Inferior parietal cortex (tissue), 1 donor: ENCODE measurements around the gene CAPZA1.
"Not testable (repeated sequence)": the region's sequence is repeated elsewhere in the genome, so short reads cannot be mapped to it uniquely, and the experiment has no call there.

ENCODE experiments used
- DNase-seq: peaks from one replicate; pipeline ENCODE4 v3.0.0-alpha.2; 2016; ENCODE audit errors: extremely low spot score

The CAPZA1 gene

DNA sequence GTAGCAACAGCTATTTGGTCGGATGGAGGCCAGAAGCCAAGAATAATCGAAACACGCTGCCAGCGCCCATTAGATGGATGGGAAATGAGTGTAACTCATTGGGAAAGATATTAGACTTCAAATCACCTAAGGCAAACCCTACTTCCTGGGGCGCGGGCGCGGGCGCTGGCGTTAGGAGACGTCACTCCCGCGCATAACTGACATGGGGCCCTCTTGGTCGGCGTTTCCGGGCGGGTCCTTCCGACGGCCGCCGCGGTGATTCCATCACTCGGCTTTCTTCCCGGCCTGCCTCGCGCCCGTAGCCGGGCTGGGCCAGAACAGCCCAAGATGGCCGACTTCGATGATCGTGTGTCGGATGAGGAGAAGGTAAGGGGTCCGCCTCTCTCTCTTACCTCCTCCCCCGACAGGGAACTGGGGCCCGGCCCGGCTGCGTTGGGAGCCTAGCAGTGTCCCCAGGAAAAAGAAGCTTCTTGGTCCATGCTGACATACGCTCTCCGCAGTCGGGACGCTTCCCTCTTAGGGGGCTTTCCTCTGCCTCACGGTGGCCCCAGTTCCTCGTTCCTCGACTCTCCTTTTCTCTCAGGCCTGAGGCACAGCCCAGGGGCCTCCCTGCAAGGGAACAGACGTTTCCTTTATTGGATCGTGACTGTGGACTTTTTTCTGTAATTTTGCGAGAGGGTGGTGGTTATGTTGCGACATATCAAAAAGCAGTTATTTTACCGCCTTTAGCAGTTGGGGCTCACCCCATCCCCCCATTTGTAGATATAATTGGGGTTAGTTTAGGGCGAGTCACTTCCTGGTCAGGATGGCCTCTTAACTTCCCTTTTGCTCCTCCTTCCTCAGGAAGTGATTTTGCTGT, at the start of gene CAPZA1:
Gene CAPZA1 (plus strand): TSS at position 315 of the 859 bp plus-strand sequence. CDS start 13 bp downstream, at position 328.
- peak; percentile 92 for DNase-seq

DNA sequence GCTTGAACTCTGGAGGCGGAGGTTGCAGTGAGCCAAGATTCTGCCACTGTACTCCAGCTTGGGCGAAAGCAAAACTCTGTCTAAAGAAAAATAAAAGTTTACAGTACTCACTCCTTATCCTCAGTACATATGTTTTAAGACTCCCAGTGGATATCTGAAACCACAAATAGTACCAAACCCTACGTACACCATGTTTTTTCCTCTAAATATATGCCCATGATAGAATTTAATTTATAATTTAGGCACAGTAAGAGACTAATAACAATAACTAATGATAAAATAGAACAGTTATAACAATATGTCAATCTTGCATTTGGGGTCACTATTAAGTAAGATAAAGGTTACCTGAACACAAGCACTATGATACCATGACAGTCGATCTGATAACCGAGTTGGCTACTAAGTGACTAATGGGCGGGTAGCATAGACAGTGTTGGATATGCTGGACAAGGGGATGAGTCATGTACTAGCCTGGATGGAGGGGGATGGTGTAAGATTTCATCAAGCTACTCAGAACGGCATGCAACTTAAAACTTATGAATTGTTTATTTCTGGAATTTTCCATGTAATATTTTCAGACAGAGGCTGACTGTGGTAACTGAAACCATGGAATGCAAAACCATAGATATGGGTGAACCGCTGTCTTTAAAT, 44.4 kb upstream of the CAPZA1 start:
- no peak for DNase-seq

DNA sequence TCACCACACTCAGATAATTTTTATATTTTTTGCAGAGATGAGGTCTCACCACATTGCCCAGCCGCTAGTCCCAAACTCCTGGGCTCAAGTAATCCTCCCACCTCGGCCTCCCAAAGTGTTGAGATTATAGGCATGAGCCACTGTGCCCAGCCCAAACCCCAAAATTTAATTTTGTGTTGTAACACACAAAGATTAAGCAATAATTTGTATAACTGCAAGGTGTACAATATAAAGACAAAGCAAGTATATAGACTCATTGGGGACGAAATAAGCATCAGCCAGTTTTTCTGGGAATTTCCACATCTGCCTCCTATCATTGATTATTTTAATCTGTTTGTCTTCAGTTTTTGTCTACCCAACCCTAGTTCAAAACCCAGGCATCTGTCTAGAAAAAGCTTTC, 43.4 kb upstream of the CAPZA1 start:
- DNase-seq: no peak

DNA sequence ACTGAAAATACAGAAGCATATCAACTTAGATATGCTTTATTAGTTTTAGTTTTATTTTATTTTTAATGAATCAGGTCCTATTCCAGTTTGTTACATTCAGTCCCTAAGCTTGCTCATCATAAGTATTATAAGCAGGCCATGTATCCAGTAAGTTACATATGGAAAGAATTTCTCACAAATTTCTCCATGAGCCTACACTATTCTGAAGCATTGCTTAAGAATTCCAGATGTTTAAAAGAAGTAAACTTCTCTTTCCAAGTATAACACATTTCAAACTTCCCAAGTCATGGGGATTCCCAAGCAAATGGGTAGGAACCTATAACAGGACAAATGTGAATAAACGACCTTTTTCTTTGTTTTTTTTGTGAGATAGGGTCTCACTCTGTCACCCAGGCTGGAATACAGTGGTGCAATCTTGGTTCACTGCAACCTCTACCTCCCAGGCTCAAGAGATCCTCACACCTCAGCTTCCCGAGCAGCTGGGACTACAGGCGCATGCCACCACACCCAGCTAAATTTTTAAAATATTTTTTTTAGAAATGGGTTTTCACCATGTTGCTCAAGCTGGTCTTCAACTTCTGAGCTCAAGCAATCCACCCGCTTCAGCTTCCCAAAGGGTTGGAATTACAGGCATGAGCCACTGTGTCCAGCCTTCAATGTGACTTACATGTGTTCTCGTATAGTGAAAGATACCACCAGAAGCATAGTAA, 39.7 kb upstream of the CAPZA1 start:
- no peak for DNase-seq

DNA sequence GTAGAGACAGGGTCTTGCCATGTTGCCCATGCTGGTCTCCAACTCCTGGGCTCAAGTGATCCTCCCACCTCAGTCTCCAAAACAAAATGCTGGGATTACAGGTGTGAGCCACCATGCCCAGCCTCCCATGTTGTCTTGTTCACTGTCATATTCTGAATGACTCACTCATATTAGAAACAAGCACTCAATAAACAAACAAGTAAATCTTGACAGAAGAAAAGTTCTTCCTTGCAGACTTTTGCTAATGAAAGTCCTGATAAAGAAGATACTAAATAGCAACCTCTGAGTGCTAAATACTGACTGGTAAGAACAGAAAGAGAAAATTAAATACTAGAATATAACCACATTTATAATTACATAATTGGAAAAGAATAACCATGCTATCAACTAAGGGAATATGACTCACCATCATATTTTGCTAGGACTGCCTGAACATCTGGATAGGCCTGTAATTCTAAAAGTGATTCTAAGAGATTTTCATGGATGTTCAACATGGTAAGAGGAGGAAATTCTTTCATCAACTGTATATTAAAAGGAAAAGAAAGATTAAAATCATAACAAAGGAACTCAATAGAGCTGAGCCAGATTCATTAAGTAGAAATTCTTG, 37.9 kb upstream of the CAPZA1 start:
- DNase-seq: no peak

DNA sequence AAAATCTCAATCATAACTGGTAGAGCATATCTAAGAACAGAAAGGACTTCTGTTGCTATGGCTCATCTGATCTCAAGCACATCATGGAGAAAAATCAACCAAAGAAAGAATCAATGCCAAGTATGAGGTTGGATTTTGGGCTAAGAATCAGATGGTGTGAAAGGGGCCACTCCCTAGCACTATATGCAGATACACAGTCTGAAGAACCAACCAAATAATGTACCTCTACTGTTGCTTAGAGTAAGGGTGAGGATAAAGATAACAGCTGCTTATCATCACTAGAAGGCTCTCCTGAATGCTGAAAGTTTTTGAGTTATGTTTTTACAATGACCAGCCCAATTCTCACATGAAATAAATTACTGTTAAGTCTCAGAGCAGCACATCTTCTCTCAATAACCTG, 36.3 kb upstream of the CAPZA1 start:
- DNase-seq: no peak

DNA sequence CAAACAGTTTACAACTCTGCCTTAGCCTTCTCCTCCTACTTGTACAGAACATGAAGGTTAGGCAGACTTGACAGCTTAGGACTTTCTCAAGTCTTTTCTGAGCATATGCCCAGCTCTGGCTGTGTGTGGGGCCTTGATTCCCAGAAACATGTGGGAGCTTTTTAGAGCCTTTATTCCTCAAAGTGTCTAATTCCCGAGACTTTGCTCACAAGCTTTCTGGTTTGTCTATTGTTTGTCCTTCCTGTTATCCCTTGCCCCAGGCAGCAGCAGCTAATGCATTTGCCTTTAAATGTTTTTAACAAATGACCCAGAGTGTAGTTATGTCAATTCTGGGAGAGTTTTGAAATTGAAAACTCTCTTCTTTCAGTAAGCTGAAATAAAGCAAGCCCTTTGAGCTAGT, 29.9 kb upstream of the CAPZA1 start:
- DNase-seq: no peak

DNA sequence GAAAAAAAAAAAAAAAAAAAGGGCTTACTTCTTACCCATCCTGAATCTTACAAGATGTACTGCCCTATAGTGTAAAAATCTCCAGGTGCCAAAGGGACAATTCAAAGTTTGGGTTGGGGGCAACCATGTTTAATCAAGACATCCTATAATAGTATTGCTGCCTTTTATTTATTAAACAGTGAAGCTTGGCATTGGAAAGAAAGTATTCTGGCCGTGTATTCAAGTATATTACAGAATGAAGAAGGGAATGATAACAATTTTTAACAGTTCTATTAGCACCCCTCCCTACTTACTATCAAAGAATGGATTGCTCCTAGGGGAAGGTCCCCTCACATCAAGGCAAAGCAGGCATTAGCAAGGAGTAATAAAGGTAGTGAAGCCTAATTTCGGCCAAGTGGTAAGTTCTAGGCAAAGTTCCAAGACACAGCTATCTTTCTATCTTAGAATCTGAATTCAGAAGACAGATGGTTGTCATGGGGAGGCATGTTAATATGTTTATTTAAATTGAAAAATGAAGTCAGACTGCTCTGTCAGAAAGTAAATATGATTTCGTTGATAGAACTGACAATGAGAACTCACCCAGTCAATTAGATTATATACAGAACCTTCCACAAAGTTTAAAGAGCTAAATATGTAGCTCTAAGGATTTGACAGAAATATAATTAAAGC, 25.3 kb upstream of the CAPZA1 start:
- DNase-seq: no peak

DNA sequence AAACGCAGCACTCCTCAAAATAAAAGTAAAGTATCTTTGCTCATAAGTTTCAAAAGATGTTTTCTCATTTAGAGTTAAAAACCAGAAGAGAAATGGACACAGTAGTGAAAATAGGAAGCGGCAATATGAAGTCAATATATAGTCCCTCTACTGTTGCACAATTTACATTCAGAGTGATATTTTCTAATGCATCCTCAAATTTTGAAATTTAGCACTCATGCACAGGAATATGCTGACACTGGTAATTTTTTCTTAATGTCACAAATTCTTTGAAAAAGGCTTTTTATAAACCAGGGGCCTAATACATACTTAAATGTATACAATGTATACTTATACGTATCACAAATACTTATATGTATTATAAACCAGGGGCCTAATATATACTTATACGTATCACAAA, 20.2 kb upstream of the CAPZA1 start:
- no peak for DNase-seq

DNA sequence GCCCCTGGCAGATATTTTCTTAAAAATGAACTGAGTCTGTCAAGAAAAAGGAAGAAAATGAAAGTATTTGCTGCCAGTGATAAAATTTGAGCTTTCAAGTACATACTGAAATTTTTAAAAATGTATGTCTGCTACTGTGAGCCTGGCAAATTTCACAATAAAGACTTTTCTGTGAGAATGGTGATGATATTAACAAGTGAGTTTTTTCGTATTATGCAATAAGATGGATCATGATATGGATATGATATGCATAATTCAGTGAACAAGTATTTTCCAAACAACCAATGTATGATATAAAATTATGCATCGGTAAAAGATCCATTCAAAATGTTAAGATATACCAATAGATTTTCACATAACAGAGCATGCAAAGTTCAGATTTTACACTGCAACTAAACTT, 16.6 kb upstream of the CAPZA1 start:
- DNase-seq: no peak

DNA sequence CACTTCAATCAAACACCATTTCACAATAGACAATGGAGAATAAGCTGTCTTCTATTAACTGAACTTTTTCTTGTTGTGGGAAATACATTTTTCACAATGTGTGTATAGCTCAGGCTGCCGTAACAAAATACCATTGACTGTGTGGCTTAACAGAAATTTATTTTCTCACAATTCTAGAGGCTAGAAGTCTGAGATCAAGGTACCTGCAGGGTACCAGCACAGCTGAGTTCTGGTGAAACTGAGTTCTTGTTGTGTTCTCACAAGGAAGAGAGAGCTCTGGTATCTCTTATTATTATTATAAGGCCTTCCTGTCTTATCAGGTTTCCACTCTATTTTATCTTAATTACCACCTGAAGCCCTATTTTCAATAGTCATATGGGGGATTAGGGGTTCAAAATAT, 16.1 kb upstream of the CAPZA1 start:
- DNase-seq: no peak

DNA sequence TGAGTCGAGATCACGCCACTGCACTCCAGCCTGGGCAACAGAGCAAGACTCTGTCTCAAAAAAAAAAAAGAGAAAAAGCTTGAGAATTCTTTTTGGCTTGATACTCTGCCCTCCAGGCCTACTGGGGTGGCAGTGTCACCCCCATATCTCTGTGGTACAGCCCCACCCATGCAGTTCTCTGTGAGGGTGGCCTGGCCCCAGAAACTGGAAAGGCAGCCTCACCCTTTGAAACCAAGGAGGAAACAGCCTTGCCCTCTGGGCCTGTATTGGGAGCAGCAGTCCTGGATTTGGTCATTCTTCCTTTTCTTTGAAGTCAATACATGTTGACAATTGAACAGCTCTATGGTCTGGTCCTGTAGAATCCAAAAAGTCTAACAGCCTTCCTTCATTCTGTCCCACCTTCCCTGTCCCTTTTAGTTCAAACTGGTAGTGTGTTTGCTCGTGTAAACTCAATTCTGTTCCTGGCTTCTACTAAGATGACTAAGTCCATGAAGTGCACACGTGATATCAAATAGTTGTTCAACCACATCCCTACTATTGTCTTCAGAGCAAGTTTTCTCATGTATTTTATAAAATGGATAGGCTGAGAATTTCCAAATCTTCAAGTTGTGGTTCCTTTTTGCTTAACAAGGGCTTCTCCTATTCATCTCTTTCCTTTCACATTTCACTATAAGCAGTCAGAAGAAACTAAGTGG, 13.9 kb upstream of the CAPZA1 start:
- no peak for DNase-seq

DNA sequence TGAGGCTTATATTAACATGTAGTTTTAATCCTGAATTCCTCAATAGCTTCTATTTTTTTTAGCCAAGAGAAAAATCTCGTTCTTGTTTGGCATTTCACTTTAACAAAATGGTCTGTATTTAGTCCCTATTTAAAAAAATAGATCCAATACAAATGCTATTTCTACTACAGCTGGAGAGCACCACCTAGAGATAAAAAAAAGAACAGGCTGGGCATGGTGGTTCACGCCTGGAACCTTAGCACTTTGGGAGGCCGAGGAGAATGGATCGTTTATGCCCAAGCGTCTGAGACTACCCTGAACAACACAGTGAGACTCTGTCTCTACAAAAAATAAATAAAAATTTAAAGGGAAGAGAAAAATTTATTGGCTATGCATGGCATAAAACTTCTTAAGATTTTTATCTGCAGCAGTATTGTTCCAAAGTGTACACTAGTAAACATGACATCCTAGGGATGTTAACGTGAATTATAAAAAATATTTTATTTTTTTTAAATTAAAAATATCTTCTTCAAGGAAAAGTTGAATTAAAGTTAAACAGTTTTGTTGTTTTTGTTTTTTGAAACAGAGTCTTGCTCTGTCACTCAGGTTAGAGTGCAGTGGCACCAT, 5.1 kb upstream of the CAPZA1 start:
- peak; percentile 33 for DNase-seq

DNA sequence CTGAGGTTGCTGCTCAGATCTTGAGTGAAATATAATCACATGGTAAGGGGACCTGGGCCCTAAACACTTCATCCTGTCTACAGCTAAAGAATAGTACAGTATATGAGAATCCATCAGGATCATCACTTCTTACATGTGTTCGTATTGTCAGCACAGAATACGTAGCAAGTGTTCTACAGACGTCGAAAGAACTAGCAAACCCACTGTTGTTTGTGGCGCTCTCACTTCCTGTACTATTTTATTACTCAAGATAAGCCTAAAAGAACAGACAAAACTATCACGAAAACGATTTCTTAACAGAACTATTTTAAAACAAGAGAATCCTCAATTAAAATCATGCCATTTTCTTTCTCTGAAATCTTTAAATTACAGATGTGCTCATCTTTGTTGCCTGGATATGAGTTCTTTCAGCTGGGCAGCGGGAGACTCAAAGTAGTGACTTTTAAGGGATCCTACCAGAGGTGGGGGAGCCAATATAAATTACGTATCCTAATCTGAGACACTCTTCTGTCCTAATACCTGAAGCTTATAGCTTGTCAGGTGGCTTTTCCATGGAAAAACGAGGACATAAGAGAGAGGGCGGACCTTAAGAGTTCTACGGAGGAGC, 1.4 kb upstream of the CAPZA1 start:
- peak; percentile 72 for DNase-seq

DNA sequence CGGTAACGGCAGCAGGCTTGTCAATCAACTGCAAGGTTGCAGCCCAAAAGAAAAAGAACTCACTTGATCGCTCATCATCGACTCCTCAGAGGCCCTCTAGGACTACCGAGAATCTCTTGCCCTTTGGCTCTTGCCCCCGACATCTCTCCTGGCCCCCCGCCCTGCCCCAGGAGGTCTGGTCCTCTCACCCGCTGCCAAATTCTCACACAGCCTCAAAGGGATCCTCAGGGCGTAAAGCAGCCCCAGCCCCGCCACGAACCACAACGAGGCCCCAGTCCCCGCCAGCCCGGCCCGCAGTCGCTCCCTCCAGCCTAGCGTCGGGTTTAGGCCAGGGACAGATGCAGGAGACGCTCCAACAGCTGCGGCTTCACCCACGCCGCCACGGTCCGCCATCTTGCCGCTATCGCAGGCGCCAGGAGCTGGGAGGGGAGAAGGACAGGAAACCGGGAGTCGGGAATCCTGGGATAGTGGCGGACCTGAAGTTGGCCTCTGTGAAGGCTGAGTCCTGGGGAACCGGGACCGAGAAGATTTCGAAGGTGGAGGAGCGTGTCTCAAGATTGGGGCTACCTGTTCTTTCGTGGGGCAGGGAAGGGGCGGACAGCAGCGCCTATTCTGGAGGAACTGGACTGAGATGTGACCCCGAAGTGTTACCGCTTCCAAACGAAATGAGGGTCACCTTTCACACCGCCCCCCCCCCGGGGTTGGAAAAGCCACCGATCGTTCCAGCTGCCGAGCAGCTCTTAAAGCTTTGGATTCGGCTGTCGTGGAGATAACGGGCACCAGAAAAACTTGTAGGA, 713 bp upstream of the CAPZA1 start, which contains the start of gene ST7L:
Gene ST7L (minus strand): TSS at position 421 of the 797 bp plus-strand sequence. CDS start 28 bp downstream, at position 393.
- peak; percentile 84 for DNase-seq

DNA sequence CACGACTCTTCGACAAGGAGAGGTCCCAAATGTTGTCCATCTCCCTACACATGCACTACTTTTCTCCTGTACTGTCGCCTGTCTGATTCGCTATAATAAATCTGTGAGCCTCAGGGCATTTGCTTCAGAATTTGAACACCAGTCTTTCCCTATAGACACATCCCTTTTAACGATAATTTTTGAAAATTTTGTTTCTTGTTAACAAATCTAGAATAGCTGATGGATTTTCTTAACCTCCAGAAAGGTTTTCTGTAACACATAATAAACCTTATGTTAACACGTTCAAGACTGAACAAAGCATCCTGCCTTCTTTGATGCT, 704 bp downstream of the CAPZA1 start:
- no peak for DNase-seq

DNA sequence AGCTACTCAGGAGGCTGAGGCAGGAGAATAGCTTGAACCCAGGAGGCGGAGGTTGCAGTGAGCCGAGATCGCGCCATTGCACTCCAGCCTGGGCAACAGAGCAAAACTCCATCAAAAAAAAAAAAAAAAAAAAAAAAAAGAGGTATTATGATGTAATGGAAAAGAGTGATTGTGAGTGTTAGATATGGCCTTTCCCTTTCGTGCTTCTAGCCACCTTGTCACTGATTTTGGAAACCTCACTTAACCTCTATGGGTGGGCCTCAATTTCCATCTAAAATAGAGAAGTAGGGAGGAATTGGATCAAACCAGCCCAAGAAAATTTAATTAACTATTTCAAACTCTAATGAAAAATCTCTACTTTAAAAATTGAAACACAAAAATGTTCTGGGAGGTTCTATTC, 4.9 kb downstream of the CAPZA1 start:
- DNase-seq: not testable (repeated sequence)

DNA sequence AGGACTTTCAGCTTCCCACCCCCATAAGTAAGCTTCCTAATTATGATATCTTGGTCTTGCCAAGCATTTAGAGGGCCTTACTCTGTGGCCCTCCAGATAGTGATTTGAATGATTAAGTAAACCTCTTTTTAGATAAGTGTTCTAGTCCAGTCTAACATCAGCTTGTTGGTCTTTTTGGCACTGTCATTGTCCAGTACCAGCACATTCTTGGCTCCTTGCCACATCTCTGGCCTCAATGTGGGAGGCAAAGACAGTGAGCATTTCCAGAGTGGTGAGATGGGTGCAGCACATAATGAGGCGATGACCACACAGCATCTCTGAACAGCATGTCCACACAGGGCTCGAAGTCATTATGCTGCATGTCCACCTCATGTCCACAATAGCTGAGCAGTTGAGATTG, 6.1 kb downstream of the CAPZA1 start:
- peak; percentile 45 for DNase-seq

DNA sequence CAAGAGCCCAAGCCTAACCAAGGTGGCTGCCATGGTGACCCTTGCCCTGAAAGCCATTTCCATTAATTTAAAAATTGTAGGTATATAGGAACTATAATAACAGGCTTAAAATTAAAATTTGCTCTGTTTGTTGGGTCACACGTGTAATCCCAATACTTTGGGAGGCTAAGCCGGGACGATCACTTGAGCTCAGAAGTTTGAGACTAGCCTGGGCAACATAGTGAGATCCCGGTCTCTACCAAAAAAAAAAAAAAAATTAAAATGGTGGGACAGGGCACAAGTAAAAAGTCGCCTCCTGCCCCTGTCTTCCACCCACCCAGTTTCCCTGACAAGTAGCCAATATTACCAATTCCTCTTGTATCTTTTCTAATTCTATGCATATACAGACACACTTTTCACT, 6.6 kb downstream of the CAPZA1 start:
- no peak for DNase-seq
